Medulla oblongata (tissue), 1 donor: Measurements from ENCODE around the gene ESRRA.
"Not testable (repeated sequence)": the region's sequence is repeated elsewhere in the genome, so short reads cannot be mapped to it uniquely, and the experiment has no call there.

Experiments
- DNase-seq: peaks from one replicate; pipeline ENCODE4 v3.0.0-alpha.2; 2015; ENCODE audit errors: extremely low spot score

ESRRA gene

DNA sequence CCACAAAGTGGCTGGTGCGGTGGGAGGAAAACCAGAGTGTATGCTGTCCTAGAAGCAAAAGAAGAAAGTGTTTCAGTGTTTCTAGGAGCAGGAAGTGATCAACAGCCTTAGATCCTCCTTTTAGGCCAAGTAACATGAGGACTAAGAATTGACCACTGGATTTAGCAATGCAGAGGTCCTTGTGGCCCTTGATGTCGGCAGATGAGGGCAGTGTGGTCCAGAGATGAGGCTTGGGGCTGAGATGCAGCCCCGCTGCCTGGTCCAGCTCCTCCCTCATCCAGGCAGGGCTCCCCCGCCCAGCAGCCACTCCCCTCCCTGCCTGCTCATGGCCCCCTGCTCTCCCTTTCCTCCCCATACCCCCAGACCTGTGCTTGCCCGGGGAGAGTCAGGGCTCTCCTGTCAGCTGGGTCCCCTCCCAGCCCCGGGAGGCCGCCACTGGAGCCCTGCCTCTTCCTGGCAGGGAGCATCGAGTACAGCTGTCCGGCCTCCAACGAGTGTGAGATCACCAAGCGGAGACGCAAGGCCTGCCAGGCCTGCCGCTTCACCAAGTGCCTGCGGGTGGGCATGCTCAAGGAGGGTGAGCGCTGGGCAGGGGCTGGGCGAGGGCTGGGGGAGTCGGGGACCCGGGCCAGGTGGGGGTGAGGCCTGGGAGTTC, 8.3 kb downstream of the ESRRA start:
- peak; percentile 38 for DNase-seq

DNA sequence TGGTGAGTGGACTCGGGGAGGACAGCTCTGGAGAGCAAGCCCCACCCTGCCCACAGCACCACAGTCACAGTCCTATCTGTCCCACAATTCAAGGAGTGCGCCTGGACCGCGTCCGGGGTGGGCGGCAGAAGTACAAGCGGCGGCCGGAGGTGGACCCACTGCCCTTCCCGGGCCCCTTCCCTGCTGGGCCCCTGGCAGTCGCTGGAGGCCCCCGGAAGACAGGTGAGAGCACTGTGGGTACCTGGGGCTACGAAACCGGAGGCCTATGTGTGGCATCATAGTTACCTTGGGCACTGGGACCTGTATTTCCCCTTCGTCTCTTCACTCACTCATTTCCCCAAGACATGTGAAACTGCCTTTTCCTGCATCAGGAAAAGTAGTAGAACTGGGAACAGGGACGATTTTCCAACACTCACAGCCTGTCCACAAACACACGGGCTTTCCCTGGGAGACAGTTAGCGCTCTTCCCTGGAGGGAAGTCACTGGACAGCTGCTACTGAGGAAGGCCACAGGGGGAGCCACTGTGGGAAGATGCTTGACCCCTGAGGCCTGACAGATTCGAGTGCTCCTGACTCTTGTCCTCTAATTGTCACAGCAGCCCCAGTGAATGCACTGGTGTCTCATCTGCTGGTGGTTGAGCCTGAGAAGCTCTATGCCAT, 9.0 kb downstream of the ESRRA start:
- DNase-seq, result no peak

GRCh38 chr11:64314805-64315561, 9.7 kb downstream of the ESRRA start:
- no peak for DNase-seq

GRCh38 chr11:64315667-64316526, 10.6 kb downstream of the ESRRA start:
- not testable (repeated sequence) for DNase-seq

DNA sequence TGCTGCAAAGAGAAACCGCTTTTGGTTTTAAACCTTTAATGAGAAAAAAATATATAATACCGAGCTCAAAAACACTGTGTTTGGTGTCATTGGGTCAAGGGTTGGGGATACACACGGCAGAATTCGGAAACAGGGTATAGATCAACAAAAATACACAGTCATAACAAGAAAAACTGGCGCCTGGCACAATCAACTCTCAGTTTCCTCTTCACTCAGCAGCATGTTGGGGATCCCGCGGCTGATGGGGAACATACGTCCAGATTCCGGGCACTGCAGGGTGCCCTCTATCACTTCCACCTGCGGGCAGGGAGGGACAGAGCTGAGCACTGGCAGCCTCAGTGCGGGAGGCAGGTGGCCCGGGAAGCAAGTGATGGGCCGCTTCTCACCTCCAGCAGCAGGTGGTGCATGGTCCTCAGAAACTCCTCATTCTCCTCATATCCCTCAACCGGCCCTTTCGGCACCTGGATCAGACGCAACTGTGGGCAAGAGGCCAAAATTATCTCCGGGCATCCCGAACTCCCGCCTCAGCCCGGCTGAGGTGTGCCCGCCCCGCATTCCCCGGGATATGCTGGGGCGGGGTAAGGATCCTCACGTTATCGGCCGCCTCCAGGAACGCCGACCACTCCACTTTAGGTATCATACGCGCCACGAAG, 11.5 kb downstream of the ESRRA start:
- no peak for DNase-seq

DNA sequence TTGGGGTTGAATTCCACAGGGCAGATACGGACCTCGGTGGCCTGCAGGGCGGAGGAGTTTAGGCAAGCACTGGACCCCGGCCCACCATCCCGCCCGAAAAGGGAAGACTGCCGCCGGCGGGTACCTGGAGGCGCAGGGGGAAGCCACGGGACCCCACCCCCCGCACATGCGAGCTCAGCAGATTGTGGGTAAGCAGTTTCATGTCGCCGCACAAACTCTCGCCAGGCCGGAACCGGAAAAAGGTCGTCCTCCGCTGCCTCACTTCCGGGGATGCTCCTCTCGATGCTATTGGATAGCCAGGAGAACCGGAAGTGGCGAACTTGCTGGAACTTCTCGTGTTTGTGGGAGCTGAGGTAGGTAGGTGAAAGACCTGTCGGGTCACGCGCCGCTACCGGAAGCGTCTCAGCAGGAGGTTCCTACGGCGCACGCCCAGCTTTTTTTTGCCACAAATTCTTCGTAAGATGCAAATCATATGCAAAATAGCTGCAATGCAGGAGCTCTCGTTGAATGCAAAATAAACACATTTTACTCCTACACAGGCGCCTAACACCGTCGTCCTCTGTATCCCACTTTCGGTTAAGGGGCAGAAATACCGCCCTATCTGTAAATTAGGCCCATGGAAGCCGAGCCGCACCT, 12.1 kb downstream of the ESRRA start, which contains the start of gene TRMT112:
Gene TRMT112 (minus strand): TSS at position 235 of the 636 bp plus-strand sequence. CDS start 33 bp downstream, at position 202.
- DNase-seq, result peak; percentile 99

GRCh38 chr11:64317961-64318765, 12.8 kb downstream of the ESRRA start, which contains the start of gene PRDX5:
Gene PRDX5 (plus strand): TSS chr11:64318121. CDS start chr11:64318216, 95 bp downstream.
- DNase-seq, result peak; percentile 99

GRCh38 chr11:64318766-64319761, 13.7 kb downstream of the ESRRA start:
- DNase-seq, result no peak

DNA sequence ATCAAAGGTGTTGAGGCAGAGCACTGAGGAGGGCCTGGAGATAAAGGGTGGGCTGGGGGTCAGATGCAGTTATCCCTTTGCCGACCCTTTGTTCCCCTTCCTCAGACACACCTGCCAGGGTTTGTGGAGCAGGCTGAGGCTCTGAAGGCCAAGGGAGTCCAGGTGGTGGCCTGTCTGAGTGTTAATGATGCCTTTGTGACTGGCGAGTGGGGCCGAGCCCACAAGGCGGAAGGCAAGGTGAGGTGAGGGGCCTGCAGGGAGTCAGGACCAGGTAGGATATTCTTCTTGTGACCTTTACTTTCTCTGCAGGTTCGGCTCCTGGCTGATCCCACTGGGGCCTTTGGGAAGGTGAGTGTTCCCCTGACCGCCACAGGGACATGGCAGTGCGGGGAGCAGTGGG, 15.2 kb downstream of the ESRRA start:
- no peak for DNase-seq

DNA sequence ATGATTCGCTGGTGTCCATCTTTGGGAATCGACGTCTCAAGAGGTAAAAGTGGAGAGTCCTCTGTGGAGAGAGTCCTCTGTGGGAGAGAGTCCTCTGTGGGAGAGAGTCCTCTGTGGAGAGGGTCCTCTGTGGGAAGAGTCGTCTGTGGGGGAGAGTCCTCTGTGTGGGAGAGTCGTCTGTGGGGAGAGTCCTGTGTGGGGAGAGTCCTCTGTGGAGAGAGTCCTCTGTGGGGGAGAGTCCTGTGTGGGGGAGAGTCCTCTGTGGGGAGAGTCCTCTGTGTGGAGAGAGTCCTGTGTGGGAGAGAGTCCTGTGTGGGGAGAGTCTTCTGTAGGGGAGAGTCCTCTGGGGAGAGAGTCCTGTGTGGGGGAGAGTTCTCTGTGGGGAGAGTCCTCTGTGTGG, 15.7 kb downstream of the ESRRA start:
- no peak for DNase-seq

- DNase-seq, result no peak
Observed at GRCh38 chr11:64321533-64321932, 16.2 kb downstream of the ESRRA start.

DNA sequence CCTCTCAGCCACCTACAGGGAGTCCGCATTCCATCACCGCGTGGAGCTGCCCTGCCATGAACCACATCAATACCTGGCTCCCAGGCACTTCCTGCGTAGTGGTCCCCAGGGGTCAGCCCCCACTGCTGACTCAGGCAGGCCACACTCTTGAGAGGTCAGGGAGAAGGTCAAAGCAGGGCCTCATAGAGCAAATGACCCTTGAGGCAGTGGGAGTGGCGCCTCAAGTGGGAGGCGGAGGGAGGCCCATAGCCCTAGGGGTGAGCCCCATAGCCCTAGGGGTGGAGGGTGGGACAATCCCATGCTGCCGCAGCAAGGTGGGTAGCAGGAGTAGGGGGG, 17.6 kb downstream of the ESRRA start:
- no peak for DNase-seq

DNA sequence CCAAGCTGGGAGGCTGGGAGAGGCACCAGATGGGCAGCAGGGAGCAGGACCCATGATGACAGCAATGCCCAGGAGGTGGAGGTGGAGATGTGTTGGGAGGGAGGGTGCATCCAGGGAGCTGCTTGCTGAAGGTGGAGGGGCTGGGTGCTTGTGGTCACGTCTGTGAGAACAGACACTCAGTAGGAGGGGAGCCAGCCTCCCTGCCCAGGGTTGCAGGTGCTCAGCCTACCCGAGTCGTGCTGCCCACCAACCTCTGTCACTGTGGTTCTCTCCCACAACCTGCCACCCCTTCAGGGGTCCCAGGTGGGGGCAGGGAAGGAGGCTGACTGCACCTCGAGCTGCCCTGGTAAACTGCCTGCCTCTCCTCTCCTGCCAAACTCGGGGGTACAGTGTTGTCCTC, 18.0 kb downstream of the ESRRA start:
- DNase-seq, result no peak

- DNase-seq, result not testable (repeated sequence)
Observed at GRCh38 chr11:64323984-64324383, 18.7 kb downstream of the ESRRA start.

DNA sequence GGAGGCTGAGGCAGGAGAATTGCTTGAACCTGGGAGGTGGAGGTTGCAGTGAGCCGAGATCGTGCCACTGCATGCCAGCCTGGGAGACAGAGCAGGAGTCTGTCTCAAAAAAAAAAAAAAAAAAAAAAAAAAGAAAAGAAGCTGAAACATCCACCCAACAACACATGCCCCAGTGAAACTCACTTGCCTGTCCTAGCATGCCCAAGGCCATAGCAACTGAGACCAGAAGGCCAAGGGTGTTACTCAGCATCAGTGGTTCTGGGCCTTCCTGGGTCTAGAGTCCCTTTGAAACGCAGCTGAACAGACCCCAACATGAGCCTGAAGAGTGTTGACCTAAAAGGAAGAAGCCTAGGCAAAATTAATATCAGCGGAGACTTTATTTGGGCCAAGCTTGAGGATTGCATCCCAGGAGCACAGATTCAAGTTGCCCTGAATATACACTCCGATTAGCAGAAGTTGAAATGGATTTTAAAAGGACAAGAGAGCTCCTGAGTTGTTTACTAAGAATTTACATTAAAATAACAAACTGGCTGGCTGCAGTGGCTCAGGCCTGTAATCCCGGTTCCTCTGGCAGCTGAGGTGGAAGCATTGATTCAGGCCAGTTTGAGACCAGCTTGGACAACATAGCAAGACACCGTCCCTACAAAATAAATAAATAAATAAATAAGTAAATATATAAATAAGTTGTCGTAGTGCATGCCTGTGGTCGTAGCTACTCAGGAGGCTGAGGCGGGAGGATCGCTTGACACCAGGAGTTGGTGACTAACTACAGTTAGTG, 19.6 kb downstream of the ESRRA start:
- no peak for DNase-seq

DNA sequence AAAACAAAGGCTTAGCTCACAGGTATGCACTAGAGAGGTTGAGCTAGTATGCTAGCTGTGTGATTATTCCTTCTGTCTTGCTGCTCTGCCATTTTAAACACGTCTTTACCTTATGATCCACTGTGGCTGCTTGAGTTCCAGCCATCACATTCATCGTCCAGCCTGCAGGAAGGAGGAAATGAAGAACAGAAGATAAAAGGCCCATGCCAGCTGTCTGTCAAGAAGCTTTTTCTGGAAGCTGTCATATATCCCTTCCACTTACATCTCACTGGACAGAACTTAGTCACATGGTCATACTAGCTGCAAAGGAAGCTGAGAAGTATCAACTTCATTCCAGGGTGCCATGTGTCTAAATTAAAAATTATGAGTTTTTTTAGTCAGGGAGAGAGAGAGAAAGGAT, 22.1 kb downstream of the ESRRA start:
- DNase-seq, result no peak

GRCh38 chr11:64327993-64328392, 22.7 kb downstream of the ESRRA start:
- no peak for DNase-seq

DNA sequence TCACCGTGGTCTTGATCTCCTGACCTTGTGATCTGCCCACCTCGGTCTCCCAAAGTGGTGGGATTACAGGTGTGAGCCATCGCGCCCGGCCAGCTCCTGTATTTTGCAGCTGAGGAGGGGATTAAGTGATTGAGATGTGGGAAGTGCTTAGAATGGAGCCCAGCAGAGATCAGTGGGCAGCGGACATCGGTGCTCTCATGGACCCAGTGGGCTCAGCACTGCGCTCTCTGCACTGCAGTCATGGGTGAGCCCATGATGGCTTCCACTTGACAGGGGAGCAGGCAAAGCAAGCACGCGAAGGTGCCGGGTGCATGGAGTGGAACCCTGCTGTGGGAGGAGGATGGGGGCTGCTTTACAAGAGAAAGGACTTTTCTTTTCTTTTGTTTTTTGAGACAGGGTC, 25.6 kb downstream of the ESRRA start:
- DNase-seq, result no peak
